22Rv1 (cell line): Measurements from ENCODE around the gene MFAP2.

Source experiments
- H3K27ac ChIP-seq: fragments of 450-650 bp; 2 replicates; pipeline ENCODE4 v1.5.1; 2017
- ZFX ChIP-seq: fragments of 450-650 bp; IDR thresholded peaks from 2 replicates; pipeline ENCODE4 v1.6.1; 2017; ENCODE audit warnings: antibody characterized with exemption, borderline replicate concordance
- TF ChIP-seq, protein P1 (sequence below): fragments of 450-650 bp; IDR thresholded peaks from 2 replicates; pipeline ENCODE4 v1.5.1; 2017; ENCODE audit warnings: mild to moderate bottlenecking

The MFAP2 gene

DNA sequence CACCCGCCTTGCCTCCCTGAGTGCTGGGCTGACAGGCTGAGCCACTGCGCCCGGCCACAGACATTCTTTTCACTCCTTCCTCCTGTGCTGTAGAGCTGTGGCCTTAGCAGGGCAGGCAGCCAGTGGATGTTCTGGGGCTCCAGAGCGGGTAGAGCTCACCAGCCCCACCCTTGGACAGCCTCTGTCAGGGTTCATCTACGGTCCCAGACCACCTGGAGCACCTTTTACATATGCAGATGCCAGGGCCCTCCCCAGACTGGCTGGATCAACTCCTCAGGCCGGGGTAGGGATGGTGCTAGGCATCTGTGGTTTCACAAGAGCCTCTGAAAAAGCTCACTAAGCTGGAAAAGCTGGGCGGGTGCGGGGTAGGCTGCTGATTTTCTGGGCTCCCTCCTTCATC is 26.7 kb upstream of the MFAP2 start:
- no peak for TF ChIP-seq ZFX
- TF ChIP-seq, protein P1, sequence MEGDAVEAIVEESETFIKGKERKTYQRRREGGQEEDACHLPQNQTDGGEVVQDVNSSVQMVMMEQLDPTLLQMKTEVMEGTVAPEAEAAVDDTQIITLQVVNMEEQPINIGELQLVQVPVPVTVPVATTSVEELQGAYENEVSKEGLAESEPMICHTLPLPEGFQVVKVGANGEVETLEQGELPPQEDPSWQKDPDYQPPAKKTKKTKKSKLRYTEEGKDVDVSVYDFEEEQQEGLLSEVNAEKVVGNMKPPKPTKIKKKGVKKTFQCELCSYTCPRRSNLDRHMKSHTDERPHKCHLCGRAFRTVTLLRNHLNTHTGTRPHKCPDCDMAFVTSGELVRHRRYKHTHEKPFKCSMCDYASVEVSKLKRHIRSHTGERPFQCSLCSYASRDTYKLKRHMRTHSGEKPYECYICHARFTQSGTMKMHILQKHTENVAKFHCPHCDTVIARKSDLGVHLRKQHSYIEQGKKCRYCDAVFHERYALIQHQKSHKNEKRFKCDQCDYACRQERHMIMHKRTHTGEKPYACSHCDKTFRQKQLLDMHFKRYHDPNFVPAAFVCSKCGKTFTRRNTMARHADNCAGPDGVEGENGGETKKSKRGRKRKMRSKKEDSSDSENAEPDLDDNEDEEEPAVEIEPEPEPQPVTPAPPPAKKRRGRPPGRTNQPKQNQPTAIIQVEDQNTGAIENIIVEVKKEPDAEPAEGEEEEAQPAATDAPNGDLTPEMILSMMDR: no peak
- no peak overlapping the region for H3K27ac ChIP-seq

DNA sequence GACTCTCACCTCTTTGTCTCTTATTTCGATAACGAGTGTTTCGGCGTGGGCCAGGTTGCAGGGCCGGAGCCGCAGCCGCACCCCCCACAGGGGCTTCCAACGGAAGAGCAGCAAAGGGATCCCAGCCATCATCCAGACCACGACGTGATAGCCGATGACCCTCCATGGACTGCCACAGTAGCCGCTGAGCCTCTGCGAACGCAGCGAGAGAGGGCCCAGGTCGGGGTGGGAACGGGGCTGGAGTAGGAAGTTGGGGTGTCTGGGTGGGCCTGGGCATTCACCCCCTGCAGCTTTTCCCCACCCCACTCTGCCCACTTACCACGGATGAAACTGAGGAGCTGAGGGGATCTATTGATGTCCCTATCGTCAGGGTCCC is 24.9 kb upstream of the MFAP2 start:
- H3K27ac ChIP-seq: no peak overlapping the region

DNA sequence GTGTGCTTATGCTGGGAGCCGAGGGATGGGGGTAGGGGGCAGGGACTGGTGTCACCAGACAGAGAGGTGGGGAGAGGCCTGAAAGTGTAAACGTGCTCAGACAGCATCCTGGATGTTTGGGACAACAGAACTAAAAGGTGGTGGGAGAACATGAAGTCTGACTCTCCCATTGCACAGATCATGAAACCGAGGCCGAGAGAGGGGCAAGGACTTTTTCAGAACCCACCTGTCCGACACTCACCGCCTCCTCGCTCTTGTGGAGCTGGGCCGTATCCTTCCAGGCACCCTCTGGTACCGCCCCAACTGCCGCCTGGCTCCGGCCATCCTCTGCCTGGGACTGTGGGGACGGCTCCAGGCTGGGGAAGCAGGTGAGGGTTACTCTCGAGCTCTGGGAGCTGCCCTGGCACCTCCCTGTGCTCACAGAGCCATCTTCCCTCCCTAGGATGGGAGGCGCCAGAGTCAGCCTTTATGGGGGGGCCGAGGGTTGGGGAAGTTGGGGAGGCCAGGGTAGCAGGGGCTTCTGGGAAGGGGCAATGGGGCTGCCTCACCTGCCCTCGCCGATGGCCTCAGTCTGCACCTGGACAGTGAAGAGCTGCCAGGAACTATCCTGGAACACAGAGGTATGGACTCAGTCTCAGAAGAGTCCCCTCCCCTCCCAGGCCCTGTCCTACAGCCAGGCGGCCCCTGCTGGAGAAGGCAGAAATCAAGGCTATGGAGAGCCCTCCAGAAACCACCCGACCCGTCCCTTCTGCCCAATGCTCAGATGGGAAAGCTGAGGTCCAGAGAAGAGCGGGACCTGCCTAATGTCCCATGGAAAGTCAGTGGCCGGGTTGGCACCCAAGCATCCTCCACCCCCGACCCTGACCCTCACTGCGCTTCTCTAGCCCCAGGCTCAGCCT is 24.3 kb upstream of the MFAP2 start:
- TF ChIP-seq ZFX: no peak
- TF ChIP-seq, protein P1: no peak
- no peak overlapping the region for H3K27ac ChIP-seq

More for the DNA sequence above, 24.9 kb upstream of the MFAP2 start:
- TF ChIP-seq ZFX: no peak
- TF ChIP-seq, protein P1: no peak

DNA sequence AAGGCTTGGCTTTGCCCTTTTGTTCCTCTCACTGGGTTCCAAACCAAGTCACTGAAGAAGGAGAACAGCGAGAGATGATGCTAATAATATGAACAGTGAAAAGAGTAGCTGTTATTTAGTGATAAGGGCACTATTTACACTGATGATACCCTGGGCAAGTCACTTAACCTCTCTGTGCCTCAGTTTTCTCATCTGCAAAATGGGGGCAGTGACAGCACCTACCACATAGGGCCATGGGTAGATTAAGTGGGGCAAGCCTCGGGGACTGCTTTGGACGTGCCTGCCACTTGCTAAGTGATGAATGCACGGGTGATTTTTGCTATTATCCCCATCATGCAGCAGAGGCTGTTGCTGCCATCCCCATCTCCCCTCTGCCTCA is 22.1 kb upstream of the MFAP2 start:
- TF ChIP-seq, protein P1: no peak
- TF ChIP-seq ZFX: no peak
- no peak overlapping the region for H3K27ac ChIP-seq

DNA sequence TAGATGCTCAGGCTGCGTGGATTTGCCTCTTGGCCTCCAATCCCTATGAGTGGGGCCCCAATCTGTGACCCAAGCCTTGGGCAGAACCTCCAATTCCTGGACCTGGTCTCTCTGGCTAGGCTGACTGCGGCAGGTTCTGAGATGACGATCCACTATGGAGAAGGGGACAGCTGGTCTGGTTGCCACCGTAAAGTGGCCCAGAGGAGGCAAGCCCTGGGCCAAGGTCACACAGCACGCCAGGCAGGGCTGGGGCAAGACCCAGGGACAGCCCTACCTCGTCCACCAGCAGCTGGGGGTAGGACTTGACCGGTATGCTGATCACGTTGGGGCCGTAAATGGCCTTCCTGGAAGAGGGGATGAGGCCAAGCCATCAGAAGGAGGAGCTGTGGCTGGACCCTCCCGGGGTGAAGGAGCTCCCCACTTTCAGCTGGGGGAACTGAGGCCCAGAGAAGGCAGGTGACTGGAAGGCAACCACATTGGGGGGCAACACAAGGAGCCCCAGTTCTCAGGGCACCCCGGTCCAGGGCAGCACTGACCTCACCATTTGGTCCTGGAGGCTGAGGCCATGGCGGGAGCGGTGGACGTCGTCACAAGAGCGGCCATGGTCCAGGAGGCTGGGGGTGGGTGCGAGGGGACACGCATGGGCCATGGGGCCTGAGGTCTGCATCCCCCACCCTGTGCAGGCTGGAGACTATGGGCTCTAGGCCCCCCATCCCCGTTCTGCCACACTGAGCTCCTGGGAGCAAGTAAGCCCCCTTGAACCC is 21.5 kb upstream of the MFAP2 start:
- TF ChIP-seq ZFX: no peak
- TF ChIP-seq, protein P1: no peak
- no peak overlapping the region for H3K27ac ChIP-seq

DNA sequence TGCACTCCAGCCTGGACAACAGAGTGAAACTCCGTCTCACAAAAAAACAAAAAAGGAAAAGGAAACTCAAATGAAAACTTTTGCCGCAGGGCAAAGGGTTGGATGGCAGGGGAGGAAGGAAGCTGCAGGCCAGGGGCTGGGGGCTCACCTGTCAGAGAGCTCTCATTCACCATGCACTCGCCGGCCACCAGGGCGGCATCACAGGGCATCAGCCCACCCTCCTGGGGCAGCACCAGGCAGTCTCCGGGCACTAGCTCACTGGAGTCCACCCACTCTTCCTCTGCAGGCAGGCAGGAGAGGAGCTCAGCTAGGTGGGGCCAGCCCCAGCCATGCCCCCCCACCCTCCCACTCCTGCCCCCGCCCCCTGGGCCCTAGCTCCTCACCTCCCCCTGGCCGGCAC is 19.4 kb upstream of the MFAP2 start:
- TF ChIP-seq, protein P1: peak; percentile 32
- no peak for TF ChIP-seq ZFX
- H3K27ac ChIP-seq: no peak overlapping the region

DNA sequence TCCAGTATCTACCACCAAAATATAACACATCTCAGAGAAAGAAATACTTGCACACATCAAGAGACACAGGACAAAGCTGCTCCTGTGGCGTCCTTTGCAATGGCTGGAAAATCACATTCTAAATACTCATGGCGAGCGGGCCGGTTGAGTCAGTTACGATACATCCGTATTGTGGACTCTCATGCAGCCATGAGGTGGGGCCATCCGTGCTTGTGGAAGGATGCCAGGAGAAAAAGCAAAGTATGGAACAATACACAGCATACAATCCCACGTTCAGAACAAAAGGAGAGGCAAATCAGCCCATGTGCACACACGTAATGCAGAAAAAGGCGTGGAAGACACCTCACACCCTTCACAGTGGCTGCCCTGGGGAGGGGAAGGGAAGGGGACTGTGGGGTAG is 18.2 kb upstream of the MFAP2 start:
- no peak overlapping the region for H3K27ac ChIP-seq
- TF ChIP-seq ZFX: no peak
- TF ChIP-seq, protein P1: no peak
